H9 (cell line): Measurements from ENCODE around the gene CCDC13. TPM values are rescaled to one million over a fixed set of nuclear protein-coding genes. Genes with fewer than 3 reads are reported as not detected.

Experiments used
- DNase-seq: peaks from one replicate; pipeline ENCODE4 v3.0.0-alpha.2; 2017
- H2AFZ ChIP-seq: one replicate; pipeline ENCODE4 v1.6.1; 2013; ENCODE audit warnings: mild to moderate bottlenecking, low read length, control low read depth, moderate library complexity
- H2AK5ac ChIP-seq: 2 replicates; pipeline ENCODE4 v1.6.1; 2013; ENCODE audit warnings: low read length, control low read depth, mixed read lengths; ENCODE audit not compliant: insufficient read length
- H2BK120ac ChIP-seq: one replicate; pipeline ENCODE4 v1.6.1; 2013; ENCODE audit warnings: low read depth, mild to moderate bottlenecking, low read length, control low read depth, inconsistent platforms; ENCODE audit not compliant: poor library complexity, severe bottlenecking
- H2BK12ac ChIP-seq: 2 replicates; pipeline ENCODE4 v1.6.1; 2013; ENCODE audit warnings: low read length, control low read depth, mixed read lengths, low read depth; ENCODE audit not compliant: insufficient read length
- H2BK15ac ChIP-seq: 2 replicates; pipeline ENCODE4 v1.6.1; 2013; ENCODE audit warnings: low read depth, low read length, control low read depth
- H2BK20ac ChIP-seq: one replicate; pipeline ENCODE4 v1.6.1; 2013; ENCODE audit warnings: low read depth, mild to moderate bottlenecking, low read length, control low read depth, inconsistent platforms; ENCODE audit not compliant: poor library complexity, severe bottlenecking
- H2BK5ac ChIP-seq: 2 replicates; pipeline ENCODE4 v1.6.1; 2013; ENCODE audit warnings: low read length, control low read depth, mixed read lengths; ENCODE audit not compliant: insufficient read length
- H3K14ac ChIP-seq: 2 replicates; pipeline ENCODE4 v1.6.1; 2013; ENCODE audit warnings: low read length, control low read depth; ENCODE audit not compliant: insufficient read depth
- H3K18ac ChIP-seq: 2 replicates; pipeline ENCODE4 v1.6.1; 2013; ENCODE audit warnings: low read depth, mild to moderate bottlenecking, mixed read lengths, low read length, control low read depth; ENCODE audit not compliant: insufficient read length
- H3K23ac ChIP-seq: 2 replicates; pipeline ENCODE4 v1.6.1; 2013; ENCODE audit warnings: low read length, control low read depth, mixed read lengths, low read depth; ENCODE audit not compliant: insufficient read length
- H3K23me2 ChIP-seq: 2 replicates; pipeline ENCODE4 v1.6.1; 2013; ENCODE audit warnings: low read depth, mild to moderate bottlenecking, mixed read lengths, low read length, control low read depth; ENCODE audit not compliant: insufficient read length, poor library complexity, severe bottlenecking
- H3K27ac ChIP-seq: 2 replicates; pipeline ENCODE4 v1.5.1; 2013; ENCODE audit warnings: low read length, control low read depth, mixed read lengths, low read depth; ENCODE audit not compliant: insufficient read length
- H3K27me3 ChIP-seq: 2 replicates; pipeline ENCODE4 v1.6.1; 2013; ENCODE audit warnings: low read length, control low read depth, inconsistent platforms; ENCODE audit not compliant: insufficient read depth
- H3K4ac ChIP-seq: 2 replicates; pipeline ENCODE4 v1.6.1; 2013; ENCODE audit warnings: low read depth, mild to moderate bottlenecking, control low read depth, inconsistent platforms, low read length, moderate library complexity
- H3K4me1 ChIP-seq: 2 replicates; pipeline ENCODE4 v1.6.1; 2013; ENCODE audit warnings: low read length, control low read depth, inconsistent platforms; ENCODE audit not compliant: insufficient read depth
- H3K4me2 ChIP-seq: 2 replicates; pipeline ENCODE4 v1.6.1; 2013; ENCODE audit warnings: low read length, control low read depth, mixed read lengths; ENCODE audit not compliant: insufficient read length, insufficient read depth
- H3K56ac ChIP-seq: 2 replicates; pipeline ENCODE4 v1.6.1; 2013; ENCODE audit warnings: low read depth, mild to moderate bottlenecking, mixed read lengths, low read length, control low read depth; ENCODE audit not compliant: insufficient read length
- H3K79me1 ChIP-seq: 2 replicates; pipeline ENCODE4 v1.6.1; 2013; ENCODE audit warnings: low read depth, mild to moderate bottlenecking, moderate library complexity, low read length, control low read depth, inconsistent platforms; ENCODE audit not compliant: insufficient read depth, poor library complexity, severe bottlenecking
- H3K79me2 ChIP-seq: 2 replicates; pipeline ENCODE4 v1.6.1; 2013; ENCODE audit warnings: low read length, control low read depth, inconsistent platforms; ENCODE audit not compliant: insufficient read depth
- H3K9ac ChIP-seq: 2 replicates; pipeline ENCODE4 v1.6.1; 2013; ENCODE audit warnings: low read length, control low read depth, mixed read lengths; ENCODE audit not compliant: insufficient read length; ENCODE audit errors: extremely low read depth
- H3K9me3 ChIP-seq: one replicate; pipeline ENCODE4 v1.6.1; 2013; ENCODE audit warnings: low read depth, low read length, inconsistent platforms; ENCODE audit not compliant: control insufficient read depth
- H3T11ph ChIP-seq: one replicate; pipeline ENCODE4 v1.6.1; 2013; ENCODE audit warnings: mild to moderate bottlenecking, low read length, control low read depth, inconsistent platforms
- H4K20me1 ChIP-seq: one replicate; pipeline ENCODE4 v1.6.1; 2013; ENCODE audit not compliant: control insufficient read depth, insufficient read length, insufficient read depth
- H4K5ac ChIP-seq: 2 replicates; pipeline ENCODE4 v1.6.1; 2013; ENCODE audit warnings: low read depth, mild to moderate bottlenecking, mixed read lengths, low read length, control low read depth; ENCODE audit not compliant: insufficient read length
- H4K8ac ChIP-seq: replicated peaks from 2 replicates; pipeline ENCODE4 v1.6.1; 2013; ENCODE audit warnings: low read length, control low read depth, mixed read lengths, low read depth; ENCODE audit not compliant: insufficient read length
- H4K91ac ChIP-seq: 2 replicates; pipeline ENCODE4 v1.6.1; 2013; ENCODE audit warnings: low read depth, mild to moderate bottlenecking, moderate library complexity, mixed read lengths, low read length, control low read depth; ENCODE audit not compliant: insufficient read length
- H3K27ac Mint-ChIP-seq, 3 experiments: 2 replicates in 2 of 3; 3 replicates in 1 of 3; pipeline ENCODE4 v1.8.0; 2020 to 2021; ENCODE audit warnings: mixed read lengths in 3 of 3, mild to moderate bottlenecking in 1 of 3, moderate library complexity in 1 of 3
- H3K27me3 Mint-ChIP-seq: 2 replicates; pipeline ENCODE4 v1.8.0; 2021; ENCODE audit warnings: low read depth, mild to moderate bottlenecking, moderate library complexity, mixed read lengths
- H3K36me3 Mint-ChIP-seq, 3 experiments: 2 replicates in 2 of 3; 3 replicates in 1 of 3; pipeline ENCODE4 v1.8.0; 2020 to 2021; ENCODE audit warnings: low read depth in 3 of 3, mixed read lengths in 3 of 3; ENCODE audit not compliant: insufficient read depth in 1 of 3
- H3K4me1 Mint-ChIP-seq, 2 experiments: 2 replicates each; pipeline ENCODE4 v1.8.0; 2020; ENCODE audit warnings: mixed read lengths in 2 of 2
- H3K4me3 Mint-ChIP-seq, 2 experiments: 2 replicates in 1 of 2; 3 replicates in 1 of 2; pipeline ENCODE4 v1.8.0; 2020 to 2021; ENCODE audit warnings: mild to moderate bottlenecking in 2 of 2, mixed read lengths in 2 of 2, moderate library complexity in 1 of 2
- H3K9me3 Mint-ChIP-seq, 2 experiments: 2 replicates in 1 of 2; 3 replicates in 1 of 2; pipeline ENCODE4 v1.8.0; 2020; ENCODE audit warnings: mild to moderate bottlenecking in 2 of 2, mixed read lengths in 2 of 2, moderate library complexity in 1 of 2
- CTCF ChIP-seq: fragments of 200-600 bp; sonication (generic); conservative IDR thresholded peaks from 3 replicates; pipeline ENCODE4 v1.8.0; 2021; ENCODE audit warnings: antibody characterized with exemption, mild to moderate bottlenecking
- WGBS: extraction: QIAGEN DNeasy Blood & Tissue Kit; methylation state at CpG from one replicate; pipeline ENCODE4 v1.1.7; 2013; ENCODE audit warnings: missing lambda C conversion rate, low lambda C conversion rate, mixed read lengths; ENCODE audit not compliant: insufficient read length; ENCODE audit errors: extremely low coverage; 5-methylcytosine and 5-hydroxymethylcytosine counted together
- total RNA-seq: library from RNA; stranded (reverse); gene quantifications from 2 replicates; pipeline ENCODE4 v1.2.1, GENCODE V29; 2021

The CCDC13 gene
- total RNA-seq, 1 experiment from 2014 or later, result not detected

DNA sequence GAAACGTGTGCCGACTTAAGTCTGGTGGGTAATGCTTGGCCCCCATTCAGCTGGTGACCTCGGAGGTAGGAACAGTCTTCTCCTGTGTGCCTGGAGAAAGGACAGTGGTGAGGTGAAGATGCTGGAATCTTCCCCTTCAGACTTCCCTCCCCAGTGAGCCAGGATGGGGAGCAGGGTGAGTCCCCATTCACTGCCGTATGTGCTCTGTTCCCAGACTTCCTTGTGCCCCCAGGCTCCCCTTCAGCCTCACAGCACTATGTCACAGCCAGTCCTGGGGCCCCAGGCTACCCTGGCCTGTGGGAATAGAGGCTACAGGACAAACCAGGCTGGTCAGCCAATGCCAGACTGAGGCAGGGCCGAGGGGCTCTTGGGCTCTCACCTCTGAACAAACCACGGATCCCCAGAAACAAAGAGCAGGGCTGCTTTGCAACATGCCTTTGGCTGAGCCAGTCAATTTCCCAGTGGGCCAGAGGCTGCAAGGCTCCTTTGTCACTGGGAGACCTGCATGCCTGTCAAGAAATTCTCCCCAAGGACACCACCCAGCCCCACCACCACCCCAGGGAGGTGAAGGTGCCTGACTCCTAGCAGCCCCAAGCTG, 38.7 kb downstream of the CCDC13 start:
- Histone ChIP-seq H3K4me1 (peaks cover 9% of the 10 kb centered on the region; the same call in 1 of the 2 replicates), H3K18ac (no peak overlapping the region), H4K20me1 (no peaks in the 10 kb centered on the region), H3K23me2 (no peaks in the 10 kb centered on the region), H3K27ac (no peak overlapping the region), H3K23ac (no peak overlapping the region), H3K79me1 (no peaks in the 10 kb centered on the region), H3T11ph (no peak overlapping the region), H2AK5ac (no peak overlapping the region), H3K9me3 (no peaks in the 10 kb centered on the region), H2AFZ (no peak overlapping the region), H3K79me2 (no peaks in the 10 kb centered on the region), H2BK5ac (no peak overlapping the region), H3K4me2 (no peak overlapping the region), H4K5ac (no peak overlapping the region), H3K56ac (no peak overlapping the region), H4K91ac (no peak overlapping the region), H4K8ac (no peak overlapping the region), H3K4ac (no peak overlapping the region), H3K27me3 (no peaks in the 10 kb centered on the region), H3K9ac (no peak overlapping the region), H2BK120ac (no peak overlapping the region), H2BK15ac (no peak overlapping the region), H3K14ac (no peak overlapping the region), H2BK12ac (no peak overlapping the region), H2BK20ac (no peak overlapping the region)
- peak; percentile 27 for DNase-seq
- WGBS, result no CpG with 5 or more reads among the region's 6 CpGs
- no peak for TF ChIP-seq CTCF
- H3K36me3 Mint-ChIP-seq, result no peaks in the 10 kb centered on the region
- peak overlapping the region in 1 of 3 experiments; percentile 67; a peak in 1 of 7 replicates for H3K27ac Mint-ChIP-seq
- peaks cover 0 to 3% of the 10 kb centered on the region in 2 experiments; a peak in 2 of 5 replicates for H3K9me3 Mint-ChIP-seq
- peaks cover 48 to 49% of the 10 kb centered on the region in 2 experiments for H3K4me1 Mint-ChIP-seq
- peaks cover 5% of the 10 kb centered on the region for H3K27me3 Mint-ChIP-seq
- H3K4me3 Mint-ChIP-seq, result no peak overlapping the region
